Activated T-cell treated with anti-CD3 and anti-CD28 coated beads, Interleukin-2, amount 50 U/mL, for 1 hour (primary cell): ENCODE results near the gene CFAP74.
A peak's percentile ranks its signal among the peaks of the same experiment; 100 is the strongest.

Source experiments
- DNase-seq: peaks from one replicate; pipeline ENCODE4 v3.0.0-alpha.2; 2020

Gene CFAP74

GRCh38 chr1:1967151-1967550, 36.4 kb downstream of the CFAP74 start:
- DNase-seq, result no peak

- no peak for DNase-seq
These were observed 37.4 kb downstream of the CFAP74 start for GRCh38 chr1:1966071-1966740.

GRCh38 chr1:1965546-1965945, 38.0 kb downstream of the CFAP74 start:
- no peak for DNase-seq

- no peak for DNase-seq
These were observed 38.8 kb downstream of the CFAP74 start for GRCh38 chr1:1964811-1965210.

GRCh38 chr1:1963570-1963969, 40.0 kb downstream of the CFAP74 start:
- no peak for DNase-seq

GRCh38 chr1:1962752-1963151, 40.8 kb downstream of the CFAP74 start:
- no peak for DNase-seq

- no peak for DNase-seq
These were observed 42.9 kb downstream of the CFAP74 start for GRCh38 chr1:1960480-1961196.

- peak; percentile 67 for DNase-seq
These were observed 43.6 kb downstream of the CFAP74 start for GRCh38 chr1:1959840-1960479.

- no peak for DNase-seq
These were observed 44.1 kb downstream of the CFAP74 start for GRCh38 chr1:1959459-1959839.

- no peak for DNase-seq
These were observed 45.5 kb downstream of the CFAP74 start for GRCh38 chr1:1958071-1958541.

- no peak for DNase-seq
These were observed 46.0 kb downstream of the CFAP74 start for GRCh38 chr1:1957533-1957961.

- no peak for DNase-seq
These were observed 46.7 kb downstream of the CFAP74 start for GRCh38 chr1:1956586-1957532.

GRCh38 chr1:1956101-1956500, 47.5 kb downstream of the CFAP74 start:
- no peak for DNase-seq

- no peak for DNase-seq
These were observed 47.9 kb downstream of the CFAP74 start for GRCh38 chr1:1955621-1956094.

- no peak for DNase-seq
These were observed 48.6 kb downstream of the CFAP74 start for GRCh38 chr1:1954831-1955441.

- DNase-seq, result no peak
These were observed 49.6 kb downstream of the CFAP74 start for GRCh38 chr1:1954015-1954414.

GRCh38 chr1:1950940-1951339, 52.6 kb downstream of the CFAP74 start:
- no peak for DNase-seq

GRCh38 chr1:1948783-1949182, 54.8 kb downstream of the CFAP74 start:
- DNase-seq, result no peak

GRCh38 chr1:1947493-1947892, 56.1 kb downstream of the CFAP74 start:
- no peak for DNase-seq

GRCh38 chr1:1946540-1946939, 57.0 kb downstream of the CFAP74 start:
- no peak for DNase-seq

GRCh38 chr1:1945782-1946393, 57.7 kb downstream of the CFAP74 start:
- DNase-seq, result no peak
